HepG2 (cell line): ENCODE data around the gene CDR2L. TPM values are rescaled to one million over a fixed set of nuclear protein-coding genes. Genes with fewer than 3 reads are reported as not detected.
"Not testable (repeated sequence)": the region's sequence is repeated elsewhere in the genome, so short reads cannot be mapped to it uniquely, and the experiment has no call there.

Experiments
- ATAC-seq: fragments of 200-7000 bp; cut with Tn5 transposase; 3 replicates; pipeline ENCODE4 v1.9.1; 2020; ENCODE audit warnings: mild to moderate bottlenecking, moderate library complexity
- BruUV-seq: library from RNA; stranded (reverse); fragments of 400-500 nt; replicated peaks from 2 replicates; lab custom pipeline; 2021; lab: Mats Ljungman, UMichigan
- CTCF ChIA-PET: fragments of 300-600 bp; formaldehyde crosslinking; extraction: SDS; loops from one replicate; lab custom pipeline; 2021; ENCODE audit warnings: low total read pairs, inconsistent platforms, low intra/inter-chr PET ratio; lab: Yijun Ruan, JAX
- POLR2A ChIA-PET: fragments of 350-600 bp; sonication (Branson Sonifier 250); formaldehyde crosslinking; loops from one replicate; lab custom pipeline; 2020; ENCODE audit warnings: antibody characterized with exemption, inconsistent platforms; lab: Yijun Ruan, JAX
- DNase-seq: peaks from one replicate; pipeline ENCODE4 v3.0.0-alpha.2; 2015; ENCODE audit warnings: low spot score
- FAIRE-seq: peaks from 3 replicates; lab custom pipeline; 2011; peaks lifted over from hg19 to GRCh38; lab: Jason Lieb, UNC
- H2AFZ ChIP-seq: one replicate; pipeline ENCODE4 v1.6.1; 2011; ENCODE audit warnings: low read length, inconsistent platforms
- H3K27ac ChIP-seq: fragments of 300-600 bp; 3 replicates; pipeline ENCODE4 v1.8.0; 2011; ENCODE audit warnings: mixed run types, mild to moderate bottlenecking, mixed read lengths, low read length, inconsistent platforms; ENCODE audit not compliant: insufficient read depth; ENCODE audit errors: extremely low read length
- H3K27me3 ChIP-seq, 2 experiments: fragments of 200-600 bp in 1 of 2; 2 replicates in 1 of 2; 3 replicates in 1 of 2; pipeline versions ENCODE4 v1.6.0 to v1.8.0; 2011; ENCODE audit warnings: low read length in 2 of 2, mild to moderate bottlenecking in 2 of 2, moderate library complexity in 2 of 2, inconsistent platforms in 1 of 2; ENCODE audit not compliant: insufficient read depth in 2 of 2, control insufficient read depth in 1 of 2
- H3K36me3 ChIP-seq, 2 experiments: fragments of 200-600 bp in 1 of 2; replicated peaks in 1 of 2; 2 replicates in 1 of 2; 3 replicates in 1 of 2; pipeline versions ENCODE4 v1.5.1 to v1.8.0; 2011; ENCODE audit warnings: low read length in 2 of 2, inconsistent platforms in 1 of 2; ENCODE audit not compliant: insufficient read depth in 2 of 2, control insufficient read depth in 1 of 2
- H3K4me1 ChIP-seq: 2 replicates; pipeline ENCODE4 v1.5.1; 2012; ENCODE audit warnings: low read length, inconsistent platforms; ENCODE audit not compliant: insufficient read depth
- H3K4me2 ChIP-seq: 2 replicates; pipeline ENCODE4 v1.6.0; 2011; ENCODE audit warnings: low read depth, low read length, inconsistent platforms
- H3K4me3 ChIP-seq, 3 experiments: fragments of 200-600 bp in 1 of 3; sonication (generic), shearing (Covaris generic) in 1 of 3; replicated peaks in 1 of 3; 2 replicates each; pipeline ENCODE4 v1.5.1; 2011 to 2016; ENCODE audit warnings: low read length in 3 of 3, inconsistent platforms in 2 of 3, low read depth in 2 of 3, mild to moderate bottlenecking in 2 of 3, control low read depth in 1 of 3, mixed read lengths in 1 of 3; ENCODE audit not compliant: insufficient read depth in 1 of 3
- H3K79me2 ChIP-seq: one replicate; pipeline ENCODE4 v1.6.1; 2011; ENCODE audit warnings: low read length, inconsistent platforms; ENCODE audit not compliant: insufficient read depth
- H3K9ac ChIP-seq: 2 replicates; pipeline ENCODE4 v1.6.0; 2011; ENCODE audit warnings: mild to moderate bottlenecking, low read depth, low read length, inconsistent platforms; ENCODE audit not compliant: insufficient read depth
- H3K9me3 ChIP-seq: 2 replicates; pipeline ENCODE4 v1.5.1; 2012; ENCODE audit warnings: mild to moderate bottlenecking, low read length
- H4K20me1 ChIP-seq: 2 replicates; pipeline ENCODE4 v1.6.0; 2011; ENCODE audit warnings: inconsistent platforms, mild to moderate bottlenecking, low read length, moderate library complexity; ENCODE audit not compliant: insufficient read depth
- BATF2 ChIP-seq: sonication (generic); formaldehyde crosslinking; IDR thresholded peaks from 2 replicates; pipeline ENCODE4 v1.8.0; 2022; ENCODE audit warnings: mild to moderate bottlenecking, missing genetic modification reagents, moderate library complexity
- ZMYM4 ChIP-seq: sonication (generic); formaldehyde crosslinking; IDR thresholded peaks from 2 replicates; pipeline ENCODE4 v1.8.1; 2023; ENCODE audit warnings: mild to moderate bottlenecking, missing genetic modification reagents
- ZNF709 ChIP-seq: sonication (generic); formaldehyde crosslinking; IDR thresholded peaks from 2 replicates; pipeline ENCODE4 v1.5.0; 2020; ENCODE audit warnings: mild to moderate bottlenecking, missing genetic modification reagents
- WGBS: methylation state at CpG from one replicate; pipeline ENCODE4 v1.1.6; 2017; ENCODE audit warnings: low lambda C conversion rate; 5-methylcytosine and 5-hydroxymethylcytosine counted together
- in situ Hi-C: cut with HindIII; loops from 2 replicates; pipeline ENCODE4 v1.10.0; 2017; ENCODE audit warnings: low pct_unique_long_range_greater_than_20kb; ENCODE audit not compliant: extremely low pct_ligation_motif_present
- intact Hi-C: fragments of 100-400 bp; cut with micrococcal nuclease; formaldehyde crosslinking; loops from one replicate; pipeline ENCODE4 v1.10.0; 2022; ENCODE audit not compliant: unreplicated experiment
- polyA plus RNA-seq, 8 experiments: library from polyadenylated mRNA; depleted of rRNA in 3 of 8; stranded (reverse) in 7 of 8; unstranded in 1 of 8; fragments of >200 nt; fragmentation: Illumina TruSeq in 4 of 8; extraction: Trizol in 4 of 8; gene quantifications; 2 replicates each; pipeline versions ENCODE4 v1.2.1 to v1.2.3, GENCODE V29; 2011 to 2016; ENCODE audit warnings: low read depth in 4 of 8, missing spikeins in 1 of 8, mixed read lengths in 1 of 8; ENCODE audit not compliant: insufficient read depth in 1 of 8
- total RNA-seq, 5 experiments: library from RNA; depleted of rRNA; stranded (reverse); fragments of >200 nt; fragmentation: Illumina TruSeq; extraction: Trizol; gene quantifications; 2 replicates each; pipeline ENCODE4 v1.2.3, GENCODE V29; 2016; ENCODE audit warnings: low read depth in 1 of 5

CDR2L gene
- total and polyA plus RNA-seq, 2 of the 13 experiments (the other 11 are each of a cell fraction or from before 2014, with no cell fraction given) = 1.9 to 2.1 TPM

DNA sequence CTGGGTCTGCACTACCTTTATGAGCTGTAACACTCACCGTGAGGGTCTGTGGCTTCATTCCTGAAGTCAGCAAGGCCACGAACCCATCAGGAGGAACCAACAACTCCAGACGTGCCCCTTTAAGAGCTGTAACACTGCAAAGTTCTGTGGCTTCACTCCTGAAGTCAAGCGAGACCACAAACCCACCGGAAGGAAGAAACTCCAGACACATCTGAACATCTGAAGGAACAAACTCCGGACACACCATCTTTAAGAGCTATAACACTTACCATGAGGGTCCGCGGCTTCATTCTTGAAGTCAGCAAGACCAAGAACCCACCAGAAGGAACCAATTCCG lies 37.9 kb downstream of the CDR2L start:
- in situ Hi-C loops, H3K9ac ChIP-seq, DNase-seq, H2AFZ ChIP-seq: not testable (repeated sequence)
- TF ChIP-seq BATF2 (peak; percentile 1; the same call in 1 of the 2 replicates), ZNF709 (CRISPR knock-in tag) (0 out of 2 replicates have a peak, but pooled peaks have one; percentile 38), ZMYM4 (CRISPR knock-in tag) (peak; percentile 14; the same call in 1 of the 2 replicates)
- TF ChIP-seq, all 625 proteins: peak for 3; not testable (repeated sequence) for 622
- FAIRE-seq, H3K27me3 ChIP-seq, H3K9me3 ChIP-seq, H3K79me2 ChIP-seq, BruUV-seq, H3K27ac ChIP-seq, intact Hi-C loops, ATAC-seq, H4K20me1 ChIP-seq: not testable (repeated sequence)
- Histone ChIP-seq H3K4me3 (peak overlapping the region in 1 of 3 experiments; percentile 46; a peak in 1 of 6 replicates), H3K4me2 (peak overlapping the region; percentile 83; the same call in 1 of the 2 replicates), H3K4me1 (peaks cover 30% of the 10 kb centered on the region), H3K36me3 (peaks cover 13 to 17% of the 10 kb centered on the region in 2 experiments)
- 93% methylated on average over 9 of the region's 9 CpGs for WGBS
- ChIA-PET CTCF (interaction anchor here (0.9 kb wide), 1 partner anchor 64 kb away, joined by 3 read pairs; no protein-coding TSS in a partner anchor), POLR2A (interaction anchor here (0.7 to 4.7 kb wide), 20 partner anchors 10 to 380 kb away, joined by 3 to 90 read pairs (median 4); partner anchors contain the start of genes ATP5PD, CDR2L, FDXR and GRB2)

DNA sequence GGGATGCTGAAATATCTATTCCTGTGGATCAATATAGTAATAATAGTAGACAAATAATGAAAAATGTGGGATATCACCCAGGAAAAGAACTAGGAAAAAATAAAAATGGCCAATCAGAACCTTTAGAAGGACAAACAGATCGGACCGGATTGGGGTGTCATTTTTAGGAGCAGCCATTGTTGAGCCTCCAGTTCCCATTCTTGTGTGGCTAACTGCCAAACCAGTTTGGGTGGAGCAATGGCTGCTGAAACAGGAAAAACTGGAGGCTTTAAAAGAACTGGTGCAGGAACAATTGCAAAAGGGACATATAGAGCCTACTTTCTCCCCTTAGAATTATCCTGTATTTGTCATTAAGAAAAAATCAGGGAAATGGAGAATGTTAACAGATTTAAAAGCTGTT lies 39.2 kb downstream of the CDR2L start:
- H2AFZ ChIP-seq, H3K27ac ChIP-seq, in situ Hi-C loops, CTCF ChIA-PET, H4K20me1 ChIP-seq, H3K27me3 ChIP-seq, H3K9ac ChIP-seq, H3K79me2 ChIP-seq, H3K36me3 ChIP-seq, H3K4me3 ChIP-seq, DNase-seq, intact Hi-C loops, FAIRE-seq, ATAC-seq, BruUV-seq, H3K4me2 ChIP-seq, H3K9me3 ChIP-seq: not testable (repeated sequence)
- peaks cover 40% of the 10 kb centered on the region for H3K4me1 ChIP-seq
- 62% methylated on average over 2 of the region's 2 CpGs for WGBS
- POLR2A ChIA-PET = interaction anchor here (4.3 to 4.7 kb wide), 2 partner anchors 9 to 14 kb away, joined by 41 to 90 read pairs; partner anchors contain the start of gene MRPL58
